ENCODE data around the gene ACOX1. TPM values are rescaled to one million over a fixed set of nuclear protein-coding genes. Genes with fewer than 3 reads are reported as not detected.
A peak's percentile ranks its signal among the peaks of the same experiment; 100 is the strongest.

The ACOX1 gene
- total and polyA plus RNA-seq, 2 of the 13 experiments (the other 11 are each of a cell fraction or from before 2014, with no cell fraction given), result 86.4 to 120 TPM

GRCh38 chr17:75904749-75905521 is 74.0 kb downstream of the ACOX1 start, which contains the start of gene MRPL38 (continued):
- peak; percentile 94 for TF ChIP-seq ZNF318 (CRISPR knock-in tag; IDR thresholded peaks at IDR 0.05)
- TF ChIP-seq ZNF652 (CRISPR knock-in tag; IDR thresholded peaks at IDR 0.05; ENCODE audit: borderline replicate concordance, low read depth), result peak; percentile 33; the same call in 1 of the 2 replicates
- TF ChIP-seq ZKSCAN1 (IDR thresholded peaks at IDR 0.05; ENCODE audit: low read length), result no peak
- no peak; the same call in 1 of the 2 replicates for TF ChIP-seq PCBP1 (IDR thresholded peaks at IDR 0.05; ENCODE audit: borderline replicate concordance, low read depth, low read length)
- peak; percentile 65; the same call in 1 of the 2 replicates for TF ChIP-seq ZNF362 (CRISPR knock-in tag; IDR thresholded peaks at IDR 0.05; ENCODE audit: borderline replicate concordance)
- TF ChIP-seq SMAD1 (CRISPR knock-in tag; IDR thresholded peaks at IDR 0.05; ENCODE audit: borderline replicate concordance, low read depth), result peak; percentile 99; the same call in 1 of the 2 replicates
- TF ChIP-seq ZFP36 (IDR thresholded peaks at IDR 0.05; ENCODE audit: borderline replicate concordance, low read depth, low read length, partially characterized antibody), result no peak
- no peak for TF ChIP-seq CENPT (CRISPR knock-in tag; IDR thresholded peaks at IDR 0.05; ENCODE audit: low read depth)
- TF ChIP-seq ZNF234 (CRISPR knock-in tag; conservative IDR thresholded peaks at IDR 0.05), result no peak; the same call in 1 of the 2 replicates
- peak; percentile 73 for TF ChIP-seq AGO1 (IDR thresholded peaks at IDR 0.05; ENCODE audit: low read depth, low read length, poor library complexity, severe bottlenecking)
- peak; percentile 94 for TF ChIP-seq ZNF574 (CRISPR knock-in tag; IDR thresholded peaks at IDR 0.05)
- peak; percentile 52; the same call in 1 of the 2 replicates for TF ChIP-seq HMG20A (CRISPR knock-in tag; IDR thresholded peaks at IDR 0.05; ENCODE audit: borderline replicate concordance)
- no peak for TF ChIP-seq ZC3H4 (CRISPR knock-in tag; IDR thresholded peaks at IDR 0.05; ENCODE audit: borderline replicate concordance)
- 0 out of 2 replicates have a peak, but pooled peaks have one; percentile 23 for TF ChIP-seq TEF (CRISPR knock-in tag; IDR thresholded peaks at IDR 0.05)
- TF ChIP-seq ZNF121 (CRISPR knock-in tag; IDR thresholded peaks at IDR 0.05), result peak; percentile 88
